Neuronal stem cell (in vitro differentiated cells): ENCODE measurements around the gene CASP2.

Source experiments
- DNase-seq: peaks from one replicate; pipeline ENCODE4 v3.0.0-alpha.2; 2013; ENCODE audit warnings: low spot score
- H2AFZ ChIP-seq: one replicate; pipeline ENCODE4 v1.6.1; 2013; ENCODE audit warnings: mild to moderate bottlenecking, low read length, inconsistent platforms
- H2AK5ac ChIP-seq: 2 replicates; pipeline ENCODE4 v1.6.1; 2013; ENCODE audit warnings: low read depth, mild to moderate bottlenecking, inconsistent platforms, low read length, moderate library complexity, mixed read lengths
- H2BK120ac ChIP-seq: 2 replicates; pipeline ENCODE4 v1.6.1; 2013; ENCODE audit warnings: low read depth, mild to moderate bottlenecking, inconsistent platforms, low read length, moderate library complexity, mixed read lengths
- H2BK12ac ChIP-seq: one replicate; pipeline ENCODE4 v1.6.1; 2013; ENCODE audit warnings: low read length, inconsistent platforms
- H2BK15ac ChIP-seq: 2 replicates; pipeline ENCODE4 v1.6.1; 2013; ENCODE audit warnings: mild to moderate bottlenecking, low read length, inconsistent platforms, mixed read lengths
- H2BK5ac ChIP-seq: one replicate; pipeline ENCODE4 v1.6.1; 2013; ENCODE audit warnings: inconsistent platforms, mild to moderate bottlenecking, low read length, moderate library complexity
- H3K14ac ChIP-seq: one replicate; pipeline ENCODE4 v1.6.1; 2013; ENCODE audit warnings: low read length, inconsistent platforms
- H3K18ac ChIP-seq: 2 replicates; pipeline ENCODE4 v1.6.1; 2013; ENCODE audit warnings: low read length, inconsistent platforms
- H3K23ac ChIP-seq: 2 replicates; pipeline ENCODE4 v1.6.1; 2013; ENCODE audit warnings: low read depth, mild to moderate bottlenecking, mixed read lengths, low read length, inconsistent platforms; ENCODE audit not compliant: poor library complexity
- H3K27ac ChIP-seq: replicated peaks from 3 replicates; pipeline ENCODE4 v1.5.1; 2013; ENCODE audit warnings: low read length, inconsistent platforms
- H3K27me3 ChIP-seq, 3 experiments: 2 replicates each; pipeline ENCODE4 v1.6.1; 2013; ENCODE audit warnings: low read length in 3 of 3, mild to moderate bottlenecking in 2 of 3, inconsistent platforms in 1 of 3, low read depth in 1 of 3, mixed read lengths in 1 of 3, moderate library complexity in 1 of 3; ENCODE audit not compliant: control insufficient read depth in 3 of 3, insufficient read depth in 3 of 3
- H3K36me3 ChIP-seq, 2 donors: replicated peaks in 1 of 2; 2 replicates each; pipeline ENCODE4 v1.6.1; 2013; ENCODE audit warnings: low read length in 2 of 2; ENCODE audit not compliant: control insufficient read depth in 2 of 2, insufficient read depth in 2 of 2
- H3K4ac ChIP-seq: 2 replicates; pipeline ENCODE4 v1.6.1; 2013; ENCODE audit warnings: inconsistent platforms, mild to moderate bottlenecking, low read length, moderate library complexity
- H3K4me1 ChIP-seq, 2 donors: 1 replicate in 1 of 2; 2 replicates in 1 of 2; pipeline ENCODE4 v1.6.1; 2013; ENCODE audit warnings: low read length in 2 of 2, low read depth in 1 of 2; ENCODE audit not compliant: control insufficient read depth in 2 of 2, insufficient read depth in 1 of 2
- H3K4me2 ChIP-seq: one replicate; pipeline ENCODE4 v1.6.1; 2013; ENCODE audit warnings: mild to moderate bottlenecking, low read length, inconsistent platforms; ENCODE audit not compliant: insufficient read depth, poor library complexity, severe bottlenecking
- H3K4me3 ChIP-seq, 2 donors: 2 replicates each; pipeline ENCODE4 v1.5.1; 2013; ENCODE audit warnings: low read length in 2 of 2, mild to moderate bottlenecking in 2 of 2, inconsistent platforms in 1 of 2, moderate library complexity in 1 of 2
- H3K79me1 ChIP-seq: one replicate; pipeline ENCODE4 v1.6.1; 2013; ENCODE audit warnings: low read depth, mild to moderate bottlenecking, inconsistent platforms, low read length, moderate library complexity
- H3K9ac ChIP-seq: one replicate; pipeline ENCODE4 v1.6.1; 2013; ENCODE audit warnings: mild to moderate bottlenecking, low read depth, low read length, inconsistent platforms; ENCODE audit not compliant: poor library complexity
- H3K9me3 ChIP-seq, 2 donors: replicated peaks in 1 of 2; 2 replicates each; pipeline versions ENCODE3 to v1.6.1; 2013; ENCODE audit warnings: low read length in 2 of 2, mild to moderate bottlenecking in 2 of 2, inconsistent platforms in 1 of 2, low read depth in 1 of 2, mixed read lengths in 1 of 2, moderate library complexity in 1 of 2; ENCODE audit not compliant: control insufficient read depth in 2 of 2, insufficient read depth in 1 of 2
- H4K8ac ChIP-seq: one replicate; pipeline ENCODE4 v1.6.1; 2013; ENCODE audit warnings: low read depth, mild to moderate bottlenecking, inconsistent platforms, low read length, moderate library complexity
- H4K91ac ChIP-seq: one replicate; pipeline ENCODE4 v1.6.1; 2013; ENCODE audit warnings: low read length, low read depth, mild to moderate bottlenecking, inconsistent platforms; ENCODE audit not compliant: poor library complexity
- WGBS, 2 donors: extraction: QIAGEN DNeasy Blood & Tissue Kit; methylation state at CpG; one replicate each; pipeline ENCODE4 v1.1.7; 2013; ENCODE audit warnings: missing lambda C conversion rate in 2 of 2, mixed read lengths in 1 of 2; ENCODE audit not compliant: insufficient read length in 2 of 2, insufficient replicate concordance in 1 of 2; ENCODE audit errors: extremely low coverage in 2 of 2; 5-methylcytosine and 5-hydroxymethylcytosine counted together

The CASP2 gene

DNA sequence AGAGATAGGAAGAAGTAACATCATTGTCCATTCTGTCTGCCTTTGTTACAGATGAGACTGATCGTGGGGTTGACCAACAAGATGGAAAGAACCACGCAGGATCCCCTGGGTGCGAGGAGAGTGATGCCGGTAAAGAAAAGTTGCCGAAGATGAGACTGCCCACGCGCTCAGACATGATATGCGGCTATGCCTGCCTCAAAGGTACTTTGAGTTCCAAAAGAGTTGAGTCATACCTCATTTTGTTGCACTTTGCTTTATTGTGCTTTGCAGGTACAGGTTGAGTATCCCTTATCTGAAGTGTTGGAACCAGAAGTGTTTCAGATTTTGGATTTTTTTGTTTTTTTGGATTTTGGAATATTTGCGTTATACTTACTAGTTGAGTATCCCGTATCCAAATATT is 15.6 kb downstream of the CASP2 start:
- Histone ChIP-seq H3K36me3 (peaks cover 61 to 98% of the 10 kb centered on the region in 2 donors), H4K91ac (no peak overlapping the region), H3K4me3 (no peak overlapping the region), H2AK5ac (no peak overlapping the region), H3K4me1 (no peaks in the 10 kb centered on the region), H3K9me3 (peaks cover 0 to 2% of the 10 kb centered on the region in 2 donors), H3K14ac (no peak overlapping the region), H3K27ac (no peak overlapping the region), H3K79me1 (no peaks in the 10 kb centered on the region), H4K8ac (no peak overlapping the region), H2BK5ac (no peak overlapping the region), H2AFZ (no peak overlapping the region), H2BK12ac (no peak overlapping the region), H3K27me3 (no peaks in the 10 kb centered on the region), H3K18ac (no peak overlapping the region), H3K23ac (no peak overlapping the region), H2BK15ac (no peak overlapping the region), H2BK120ac (no peak overlapping the region), H3K4me2 (no peak overlapping the region), H3K4ac (no peak overlapping the region), H3K9ac (no peak overlapping the region)
- no peak for DNase-seq
- no CpG with 5 or more reads among the region's 10 CpGs for WGBS, 2 donors

DNA sequence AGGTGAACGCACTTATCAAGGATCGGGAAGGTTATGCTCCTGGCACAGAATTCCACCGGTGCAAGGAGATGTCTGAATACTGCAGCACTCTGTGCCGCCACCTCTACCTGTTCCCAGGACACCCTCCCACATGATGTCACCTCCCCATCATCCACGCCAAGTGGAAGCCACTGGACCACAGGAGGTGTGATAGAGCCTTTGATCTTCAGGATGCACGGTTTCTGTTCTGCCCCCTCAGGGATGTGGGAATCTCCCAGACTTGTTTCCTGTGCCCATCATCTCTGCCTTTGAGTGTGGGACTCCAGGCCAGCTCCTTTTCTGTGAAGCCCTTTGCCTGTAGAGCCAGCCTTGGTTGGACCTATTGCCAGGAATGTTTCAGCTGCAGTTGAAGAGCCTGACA is 16.8 kb downstream of the CASP2 start:
- Histone ChIP-seq H2BK120ac (no peak overlapping the region), H3K79me1 (no peaks in the 10 kb centered on the region), H4K91ac (no peak overlapping the region), H3K36me3 (peaks cover 57 to 97% of the 10 kb centered on the region in 2 donors), H2BK5ac (no peak overlapping the region), H3K4me2 (no peak overlapping the region), H3K23ac (no peak overlapping the region), H3K9ac (no peak overlapping the region), H3K27ac (no peak overlapping the region), H2BK15ac (no peak overlapping the region), H3K4me1 (no peaks in the 10 kb centered on the region), H3K14ac (no peak overlapping the region), H3K27me3 (no peaks in the 10 kb centered on the region), H3K18ac (no peak overlapping the region), H3K4ac (no peak overlapping the region), H2AFZ (no peak overlapping the region), H3K4me3 (no peak overlapping the region), H2BK12ac (no peak overlapping the region), H2AK5ac (no peak overlapping the region), H3K9me3 (peaks cover 0 to 2% of the 10 kb centered on the region in 2 donors), H4K8ac (no peak overlapping the region)
- DNase-seq = no peak
- no CpG with 5 or more reads among the region's 6 CpGs for WGBS, 2 donors

DNA sequence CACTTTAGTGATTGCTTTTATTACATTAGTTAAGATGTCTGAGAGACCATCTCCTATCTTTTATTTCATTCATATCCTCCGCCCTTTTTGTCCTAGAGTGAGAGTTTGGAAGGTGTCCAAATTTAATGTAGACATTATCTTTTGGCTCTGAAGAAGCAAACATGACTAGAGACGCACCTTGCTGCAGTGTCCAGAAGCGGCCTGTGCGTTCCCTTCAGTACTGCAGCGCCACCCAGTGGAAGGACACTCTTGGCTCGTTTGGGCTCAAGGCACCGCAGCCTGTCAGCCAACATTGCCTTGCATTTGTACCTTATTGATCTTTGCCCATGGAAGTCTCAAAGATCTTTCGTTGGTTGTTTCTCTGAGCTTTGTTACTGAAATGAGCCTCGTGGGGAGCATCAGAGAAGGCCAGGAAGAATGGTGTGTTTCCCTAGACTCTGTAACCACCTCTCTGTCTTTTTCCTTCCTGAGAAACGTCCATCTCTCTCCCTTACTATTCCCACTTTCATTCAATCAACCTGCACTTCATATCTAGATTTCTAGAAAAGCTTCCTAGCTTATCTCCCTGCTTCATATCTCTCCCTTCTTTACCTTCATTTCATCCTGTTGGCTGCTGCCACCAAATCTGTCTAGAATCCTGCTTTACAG is 17.4 kb downstream of the CASP2 start:
- no peak overlapping the region for H3K27ac ChIP-seq
- H3K23ac ChIP-seq = no peak overlapping the region
- no peak for DNase-seq
- peaks cover 51 to 93% of the 10 kb centered on the region in 2 donors for H3K36me3 ChIP-seq
- H4K8ac ChIP-seq = no peak overlapping the region
- no peak overlapping the region for H2AK5ac ChIP-seq
- no peak overlapping the region for H3K18ac ChIP-seq
- no peak overlapping the region for H3K4me2 ChIP-seq
- no peak overlapping the region for H3K4ac ChIP-seq
- no peaks in the 10 kb centered on the region for H3K4me1 ChIP-seq
- H4K91ac ChIP-seq = no peak overlapping the region
- no peaks in the 10 kb centered on the region for H3K27me3 ChIP-seq
- no peak overlapping the region for H3K4me3 ChIP-seq
- H2BK5ac ChIP-seq = no peak overlapping the region
- H3K9ac ChIP-seq = no peak overlapping the region
- no peaks in the 10 kb centered on the region for H3K79me1 ChIP-seq
- H2BK120ac ChIP-seq = no peak overlapping the region
- no peak overlapping the region for H3K14ac ChIP-seq
- no CpG with 5 or more reads among the region's 10 CpGs for WGBS, 2 donors
- H2AFZ ChIP-seq = no peak overlapping the region
- no peak overlapping the region for H2BK12ac ChIP-seq
- no peak overlapping the region for H2BK15ac ChIP-seq
- H3K9me3 ChIP-seq = peaks cover 0 to 2% of the 10 kb centered on the region in 2 donors

DNA sequence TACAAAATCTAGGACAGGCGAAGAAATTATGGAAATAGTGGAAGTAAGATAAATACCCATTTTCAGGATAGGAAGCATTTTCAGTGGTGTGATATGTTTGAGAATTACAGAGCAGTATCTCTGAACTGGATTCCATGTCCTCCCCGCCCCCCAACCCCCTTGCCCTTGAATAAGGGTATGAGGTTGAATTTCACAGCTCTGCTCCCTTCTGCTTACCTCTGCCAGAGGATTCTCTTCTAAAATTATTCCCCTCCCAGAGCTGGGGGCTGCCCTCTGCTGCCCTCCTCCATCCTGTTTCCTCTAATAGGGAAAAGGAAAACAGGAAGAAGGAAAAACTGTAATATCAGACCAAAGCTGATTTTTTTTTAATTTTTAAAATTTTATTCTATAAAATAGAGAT is 20.5 kb downstream of the CASP2 start:
- Histone ChIP-seq H2AFZ (no peak overlapping the region), H2BK5ac (no peak overlapping the region), H4K8ac (no peak overlapping the region), H3K14ac (no peak overlapping the region), H3K27me3 (no peaks in the 10 kb centered on the region), H3K9me3 (peaks cover 0 to 2% of the 10 kb centered on the region in 2 donors), H2BK120ac (no peak overlapping the region), H3K27ac (no peak overlapping the region), H3K36me3 (peaks cover 36 to 72% of the 10 kb centered on the region in 2 donors), H3K4ac (no peak overlapping the region), H2BK12ac (no peak overlapping the region), H3K18ac (no peak overlapping the region), H4K91ac (no peak overlapping the region), H3K23ac (no peak overlapping the region), H3K9ac (no peak overlapping the region), H3K4me2 (no peak overlapping the region), H2AK5ac (no peak overlapping the region), H3K79me1 (no peaks in the 10 kb centered on the region), H3K4me1 (no peaks in the 10 kb centered on the region), H3K4me3 (no peak overlapping the region), H2BK15ac (no peak overlapping the region)
- DNase-seq = no peak
- WGBS, 2 donors = no CpG with 5 or more reads among the region's 2 CpGs
